Activated CD8-positive, alpha-beta T cell treated with anti-CD3 and anti-CD28 coated beads for 36 hours (primary cell): ENCODE data around the gene FAM24B. TPM values are rescaled to one million over a fixed set of nuclear protein-coding genes. Genes with fewer than 3 reads are reported as not detected.
"Not testable (repeated sequence)": the region's sequence is repeated elsewhere in the genome, so short reads cannot be mapped to it uniquely, and the experiment has no call there.

Experiments
- ATAC-seq: fragments of 200-7000 bp; cut with Tn5 transposase; one replicate; pipeline ENCODE4 v1.10.0; 2021; ENCODE audit warnings: mild to moderate bottlenecking, moderate library complexity
- CTCF ChIA-PET: fragments of 350-600 bp; sonication (Branson Sonifier 250); formaldehyde crosslinking; loops from one replicate; lab custom pipeline; 2021; ENCODE audit warnings: antibody characterized with exemption; lab: Charles Lee
- POLR2A ChIA-PET: fragments of 350-600 bp; sonication (Branson Sonifier 250); formaldehyde crosslinking; loops from one replicate; lab custom pipeline; 2021; ENCODE audit warnings: antibody characterized with exemption; lab: Charles Lee
- DNase-seq: peaks from one replicate; pipeline ENCODE4 v3.0.0-alpha.2; 2020
- H3K27ac Mint-ChIP-seq: one replicate; pipeline ENCODE4 v1.8.0; 2021; ENCODE audit warnings: mild to moderate bottlenecking, mixed read lengths
- H3K27me3 Mint-ChIP-seq: one replicate; pipeline ENCODE4 v1.8.0; 2021; ENCODE audit warnings: mixed read lengths
- H3K36me3 Mint-ChIP-seq: one replicate; pipeline ENCODE4 v1.8.0; 2021; ENCODE audit warnings: low read depth, mixed read lengths
- H3K4me1 Mint-ChIP-seq: one replicate; pipeline ENCODE4 v1.8.0; 2021; ENCODE audit warnings: low read depth, mixed read lengths
- H3K4me3 Mint-ChIP-seq: one replicate; pipeline ENCODE4 v1.8.0; 2021; ENCODE audit warnings: mild to moderate bottlenecking, moderate library complexity, mixed read lengths
- H3K9me3 Mint-ChIP-seq: one replicate; pipeline ENCODE4 v1.8.0; 2021; ENCODE audit warnings: mixed read lengths
- CTCF ChIP-seq: fragments of 200-600 bp; IDR thresholded peaks from one replicate; pipeline ENCODE4 v1.8.0; 2022; ENCODE audit warnings: antibody characterized with exemption, mild to moderate bottlenecking
- intact Hi-C: fragments of 100-400 bp; cut with micrococcal nuclease; formaldehyde crosslinking; loops from one replicate; pipeline ENCODE4 v1.10.0; 2022
- total RNA-seq, 2 experiments: library from RNA; stranded (reverse); gene quantifications; one replicate each; pipeline ENCODE4 v1.2.3, GENCODE V29; 2021

FAM24B gene
- total RNA-seq, 2 experiments from 2014 or later = 9.0 to 10.6 TPM

- intact Hi-C loops = no loop called here
- no peak for TF ChIP-seq CTCF
- DNase-seq (peak; percentile 30), ATAC-seq (no peak)
- H3K27ac Mint-ChIP-seq = no peak overlapping the region
- CTCF ChIA-PET = interaction anchor here (1.1 kb wide), 1 partner anchor 20 kb away, joined by 3 read pairs; no protein-coding TSS in a partner anchor
- H3K27me3 Mint-ChIP-seq = no peaks in the 10 kb centered on the region
- H3K4me1 Mint-ChIP-seq = peaks cover 58% of the 10 kb centered on the region
- peaks cover 61% of the 10 kb centered on the region for H3K36me3 Mint-ChIP-seq
- POLR2A ChIA-PET = no interaction called here
- peaks cover 6% of the 10 kb centered on the region for H3K9me3 Mint-ChIP-seq
- H3K4me3 Mint-ChIP-seq = peak overlapping the region; percentile 97
Measured at GRCh38 chr10:122877264-122877663, 2.1 kb downstream of the FAM24B start.

GRCh38 chr10:122876467-122876855 is 2.9 kb downstream of the FAM24B start:
- ChIA-PET CTCF (no interaction called here), POLR2A (no interaction called here)
- Mint-ChIP-seq H3K9me3 (peaks cover 8% of the 10 kb centered on the region), H3K4me1 (peaks cover 57% of the 10 kb centered on the region), H3K27me3 (no peaks in the 10 kb centered on the region), H3K27ac (no peak overlapping the region), H3K36me3 (peaks cover 67% of the 10 kb centered on the region), H3K4me3 (no peak overlapping the region)
- intact Hi-C loops = no loop called here
- no peak for DNase-seq
- ATAC-seq = no peak
- no peak for TF ChIP-seq CTCF

- Mint-ChIP-seq H3K4me1 (peaks cover 56% of the 10 kb centered on the region), H3K4me3 (no peak overlapping the region), H3K9me3 (peaks cover 8% of the 10 kb centered on the region), H3K27ac (no peak overlapping the region), H3K27me3 (no peaks in the 10 kb centered on the region), H3K36me3 (peaks cover 63% of the 10 kb centered on the region)
- CTCF ChIA-PET = no interaction called here
- POLR2A ChIA-PET = no interaction called here
- ATAC-seq = no peak
- DNase-seq = no peak
- intact Hi-C loops = no loop called here
- no peak for TF ChIP-seq CTCF
Measured at GRCh38 chr10:122875843-122876466, 3.4 kb downstream of the FAM24B start.

- H3K27me3 Mint-ChIP-seq, DNase-seq, H3K27ac Mint-ChIP-seq, intact Hi-C loops, ATAC-seq, H3K4me3 Mint-ChIP-seq, CTCF ChIA-PET, POLR2A ChIA-PET: not testable (repeated sequence)
- H3K9me3 Mint-ChIP-seq = peaks cover 17% of the 10 kb centered on the region
- H3K36me3 Mint-ChIP-seq = peaks cover 56% of the 10 kb centered on the region
- H3K4me1 Mint-ChIP-seq = peaks cover 48% of the 10 kb centered on the region
Measured at GRCh38 chr10:122871947-122872346, 7.4 kb downstream of the FAM24B start.

GRCh38 chr10:122868768-122869167 is 10.6 kb downstream of the FAM24B start:
- CTCF ChIA-PET, H3K4me3 Mint-ChIP-seq, H3K27ac Mint-ChIP-seq, H3K27me3 Mint-ChIP-seq, intact Hi-C loops, POLR2A ChIA-PET, DNase-seq, ATAC-seq: not testable (repeated sequence)
- Mint-ChIP-seq H3K36me3 (peaks cover 38% of the 10 kb centered on the region), H3K9me3 (peaks cover 17% of the 10 kb centered on the region), H3K4me1 (peaks cover 34% of the 10 kb centered on the region)

- CTCF ChIA-PET, H3K27me3 Mint-ChIP-seq, H3K9me3 Mint-ChIP-seq, H3K27ac Mint-ChIP-seq, DNase-seq, intact Hi-C loops, H3K4me3 Mint-ChIP-seq, ATAC-seq: not testable (repeated sequence)
- POLR2A ChIA-PET = interaction anchor here (0.6 kb wide), 1 partner anchor 543 kb away, joined by 3 read pairs; no protein-coding TSS in a partner anchor
- Mint-ChIP-seq H3K36me3 (peaks cover 28% of the 10 kb centered on the region), H3K4me1 (peaks cover 40% of the 10 kb centered on the region)
Measured at GRCh38 chr10:122866757-122867482, 12.5 kb downstream of the FAM24B start.
